ENCODE results near the gene CYP2E1.
"Not testable (repeated sequence)": the region's sequence is repeated elsewhere in the genome, so short reads cannot be mapped to it uniquely, and the experiment has no call there.

Gene CYP2E1

DNA sequence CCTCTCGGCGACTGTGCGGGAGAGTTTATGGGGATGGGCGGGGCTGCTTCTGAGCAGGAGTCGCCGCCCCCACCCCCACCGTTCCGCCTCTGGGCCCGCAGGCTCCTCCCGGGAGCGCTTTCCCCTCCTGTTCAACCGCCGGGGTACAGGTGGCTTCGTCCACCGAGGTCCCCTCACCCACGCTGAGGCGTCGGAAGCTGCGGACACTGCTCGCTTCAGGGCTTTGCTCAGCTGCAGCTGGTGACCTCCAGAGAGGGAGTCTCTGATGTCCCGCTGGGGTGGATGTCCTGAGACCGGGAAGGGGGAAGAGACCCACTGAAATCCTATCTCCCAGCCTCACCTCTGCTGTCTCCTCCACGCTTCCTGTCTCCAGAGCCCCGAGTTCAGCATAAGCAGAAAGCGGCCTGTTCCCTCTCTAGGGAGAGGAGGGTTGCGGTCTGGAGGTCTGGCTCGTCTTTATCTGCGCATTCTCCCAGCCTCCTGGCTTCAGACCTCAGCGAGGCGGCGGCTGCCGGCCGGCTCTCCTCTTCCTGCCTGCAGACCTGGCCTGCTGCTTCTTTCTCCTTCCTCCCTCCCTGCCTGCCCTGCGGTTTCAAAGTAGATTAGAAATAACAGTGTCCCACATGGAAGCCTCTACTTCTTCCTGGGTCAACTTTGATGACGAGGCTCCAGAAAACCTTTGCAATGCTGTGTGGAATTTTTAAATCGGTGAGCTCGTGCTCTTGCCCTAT is 1.8 kb downstream of the CYP2E1 start:
- no peak for DNase-seq

DNA sequence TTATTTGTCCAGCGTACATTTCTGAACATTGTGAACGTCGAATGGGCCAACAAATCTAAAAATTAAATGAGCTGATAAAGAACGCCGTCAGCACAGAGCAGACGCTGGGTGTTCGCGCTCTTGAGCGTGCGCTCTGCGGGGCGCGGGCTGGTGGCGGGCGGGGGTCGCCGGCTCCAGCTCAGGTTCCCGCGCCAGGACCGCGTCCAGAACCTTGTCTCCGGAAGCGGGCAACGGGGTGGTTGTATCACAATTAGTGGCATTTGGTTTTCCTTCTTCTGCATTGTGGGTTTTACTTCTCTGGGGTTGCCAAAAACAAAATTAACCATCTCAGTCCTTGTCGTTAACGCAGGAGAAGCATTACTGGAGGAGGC is 2.4 kb downstream of the CYP2E1 start:
- DNase-seq: no peak

DNA sequence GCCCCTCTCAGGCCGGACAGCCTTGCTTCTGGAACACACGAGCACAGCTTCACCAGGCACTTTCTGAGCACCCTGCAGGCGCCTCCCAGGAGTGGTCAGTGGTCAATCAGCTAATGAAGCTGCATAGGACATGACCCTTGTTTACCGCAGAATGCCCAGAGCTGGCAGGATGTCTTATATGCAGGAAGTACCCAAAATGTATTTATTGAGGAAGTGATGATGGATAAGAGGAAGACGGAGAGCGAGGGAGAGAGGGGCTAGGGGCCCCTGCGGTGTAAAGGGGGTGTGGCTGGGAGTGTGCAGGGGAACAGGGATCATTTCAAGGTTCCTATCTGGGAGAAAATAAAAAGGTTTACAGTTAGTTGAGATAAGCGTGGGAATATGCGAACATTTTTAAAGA is 3.3 kb downstream of the CYP2E1 start:
- DNase-seq: no peak

DNA sequence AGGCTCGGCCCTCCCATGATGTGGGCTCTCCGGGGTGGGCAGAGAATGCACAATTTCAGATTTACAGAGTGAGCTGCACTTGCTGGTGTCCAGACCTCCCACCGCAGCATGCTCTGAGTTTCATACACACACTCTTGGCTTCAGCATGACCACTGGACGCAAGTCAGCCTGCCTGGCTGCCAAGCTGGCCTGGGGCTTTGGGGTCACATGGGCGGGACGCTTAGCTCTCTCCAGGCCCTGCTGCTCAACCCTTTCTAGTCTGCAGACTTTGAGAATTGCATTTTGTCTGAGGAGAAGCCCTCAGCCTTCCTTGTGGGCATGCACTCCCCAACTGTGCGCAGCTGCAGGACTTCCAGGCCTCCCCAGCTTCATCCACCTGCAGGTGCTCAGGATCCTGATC is 5.7 kb downstream of the CYP2E1 start:
- no peak for DNase-seq

DNA sequence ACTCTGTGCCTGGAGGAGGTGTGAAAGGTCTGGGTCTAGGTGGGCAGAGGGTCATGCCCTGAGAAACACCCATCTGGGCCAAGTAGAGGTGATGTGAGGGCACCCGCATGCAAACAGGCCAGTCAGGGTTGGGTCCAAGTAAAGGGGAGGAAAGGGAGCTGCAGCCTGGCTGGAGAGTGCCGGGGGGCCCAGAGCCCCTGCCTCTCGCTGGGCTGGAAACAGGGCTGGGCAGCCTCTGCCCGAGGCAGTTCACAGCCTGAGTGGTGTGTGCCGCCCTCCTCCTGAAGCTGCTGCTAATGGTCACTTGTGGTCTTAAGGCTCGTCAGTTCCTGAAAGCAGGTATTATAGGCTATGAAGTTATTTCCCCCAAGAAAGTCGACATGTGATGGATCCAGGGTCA is 7.3 kb downstream of the CYP2E1 start:
- no peak for DNase-seq

DNA sequence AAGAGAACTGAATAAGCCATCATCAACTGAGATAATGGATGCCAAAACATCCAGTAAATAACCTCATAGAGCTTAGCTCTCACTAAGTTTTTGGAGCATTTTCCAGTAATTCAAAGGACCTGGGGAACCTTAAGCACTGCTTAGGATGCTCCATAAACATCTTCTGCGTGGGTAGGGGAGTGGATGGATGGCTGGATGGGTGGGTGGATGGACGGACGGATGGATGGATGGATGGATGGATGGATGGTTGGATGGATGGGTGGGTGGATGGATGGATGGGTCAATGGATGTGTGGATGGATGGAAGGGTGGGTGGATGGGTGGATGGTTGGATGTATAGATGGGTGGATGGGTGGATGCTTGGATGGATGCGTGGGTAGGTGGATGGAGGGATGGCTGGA is 9.0 kb downstream of the CYP2E1 start:
- no peak for DNase-seq

DNA sequence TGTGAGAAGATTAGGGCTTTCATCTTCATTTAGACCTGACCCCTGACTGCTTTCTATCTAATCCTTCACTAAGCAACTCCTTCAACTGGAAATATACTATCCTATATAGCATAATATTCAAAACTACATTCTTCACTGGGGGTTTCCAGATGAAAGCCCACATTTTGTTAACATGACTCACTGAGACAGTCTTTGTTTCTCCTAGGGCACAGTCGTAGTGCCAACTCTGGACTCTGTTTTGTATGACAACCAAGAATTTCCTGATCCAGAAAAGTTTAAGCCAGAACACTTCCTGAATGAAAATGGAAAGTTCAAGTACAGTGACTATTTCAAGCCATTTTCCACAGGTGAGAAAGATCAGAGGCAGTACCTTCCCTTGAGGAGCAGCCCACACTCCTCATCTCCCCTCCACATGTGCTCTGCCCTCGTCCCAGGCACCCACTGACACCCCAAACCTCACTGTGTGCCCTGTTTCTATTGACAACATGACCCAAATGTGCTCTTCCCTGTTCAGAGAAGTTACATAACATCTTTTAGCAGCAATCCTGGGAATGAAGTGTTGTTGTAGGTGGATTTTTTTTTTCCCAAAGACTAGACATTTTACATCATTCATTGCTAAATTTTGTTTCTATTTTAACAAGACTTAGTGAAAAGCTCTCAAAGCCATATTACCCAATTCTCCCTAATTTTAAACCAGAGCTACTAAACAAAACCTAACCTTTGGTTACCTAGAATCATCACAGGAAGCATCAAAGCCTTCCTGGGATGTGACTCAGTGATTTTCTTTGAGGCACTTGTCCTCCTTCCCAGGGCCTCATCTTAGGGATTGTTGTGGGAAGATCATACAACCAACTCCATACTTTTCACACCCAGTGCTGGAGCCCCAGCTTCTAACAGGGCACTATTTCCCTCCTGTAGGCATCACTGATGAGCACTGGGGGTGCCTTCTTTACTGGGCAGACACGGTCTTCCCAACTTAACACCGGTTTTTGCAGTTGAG is 10.7 kb downstream of the CYP2E1 start:
- DNase-seq: no peak

DNA sequence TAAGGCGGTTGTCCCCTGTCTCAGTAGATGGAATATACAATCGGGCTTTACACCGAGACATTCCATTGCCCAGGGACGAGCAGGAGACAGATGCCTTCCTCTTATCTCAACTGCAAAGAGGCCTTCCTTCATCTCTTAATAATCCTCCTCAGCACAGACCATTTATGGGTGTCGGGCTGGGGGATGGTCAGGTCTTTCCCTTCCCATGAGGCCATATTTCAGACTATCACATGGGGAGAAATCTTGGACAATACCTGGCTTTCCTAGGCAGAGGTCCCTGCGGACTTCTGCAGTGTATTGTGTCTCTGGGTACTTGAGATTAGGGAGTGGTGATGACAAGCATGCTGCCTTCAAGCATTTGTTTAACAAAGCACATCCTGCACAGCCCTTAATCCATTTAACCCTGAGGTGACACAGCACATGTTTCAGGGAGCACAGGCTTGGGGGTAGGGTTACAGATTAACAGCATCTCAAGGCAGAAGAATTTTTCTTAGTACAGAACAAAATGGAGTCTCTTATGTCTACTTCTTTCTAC is 14.3 kb downstream of the CYP2E1 start:
- DNase-seq: not testable (repeated sequence)

DNA sequence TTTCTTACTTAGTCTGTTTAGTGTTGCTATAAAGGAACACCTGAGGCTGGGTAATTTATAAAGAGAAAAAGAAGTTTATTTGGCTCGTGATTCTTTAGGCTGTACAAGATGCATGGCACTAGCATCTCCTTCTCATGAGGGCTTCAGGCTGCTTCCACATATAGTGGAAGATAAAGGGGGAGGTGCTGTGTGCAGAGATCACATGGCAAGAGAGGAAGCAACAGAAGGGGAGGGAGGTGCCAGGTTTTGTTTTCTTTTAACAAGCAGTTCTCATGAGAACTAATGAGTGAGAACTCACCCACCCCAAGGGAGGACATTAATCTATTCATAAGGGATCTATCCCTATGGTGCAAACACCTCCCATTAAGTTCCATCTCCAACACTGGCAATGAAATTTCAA is 17.3 kb downstream of the CYP2E1 start:
- no peak for DNase-seq

DNA sequence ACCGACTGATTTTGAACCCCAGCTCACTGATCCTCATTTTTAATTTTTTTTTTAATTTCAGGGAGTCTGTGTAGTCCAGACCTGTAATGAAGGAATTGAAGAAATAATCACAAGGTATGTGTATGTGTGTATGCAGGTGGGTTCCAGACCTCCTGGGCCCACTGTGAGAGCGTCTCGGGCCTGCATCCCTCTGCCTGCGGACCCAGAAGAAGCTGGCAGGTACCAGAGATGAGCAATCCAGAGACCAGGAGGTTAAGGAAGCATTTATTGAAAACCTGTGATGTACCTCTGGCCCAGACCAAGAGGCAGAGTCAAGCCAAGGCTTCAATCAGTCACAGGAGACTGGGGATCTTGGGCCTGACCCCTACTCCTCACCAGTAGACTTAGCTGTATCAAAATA is 27.4 kb downstream of the CYP2E1 start:
- DNase-seq: no peak

DNA sequence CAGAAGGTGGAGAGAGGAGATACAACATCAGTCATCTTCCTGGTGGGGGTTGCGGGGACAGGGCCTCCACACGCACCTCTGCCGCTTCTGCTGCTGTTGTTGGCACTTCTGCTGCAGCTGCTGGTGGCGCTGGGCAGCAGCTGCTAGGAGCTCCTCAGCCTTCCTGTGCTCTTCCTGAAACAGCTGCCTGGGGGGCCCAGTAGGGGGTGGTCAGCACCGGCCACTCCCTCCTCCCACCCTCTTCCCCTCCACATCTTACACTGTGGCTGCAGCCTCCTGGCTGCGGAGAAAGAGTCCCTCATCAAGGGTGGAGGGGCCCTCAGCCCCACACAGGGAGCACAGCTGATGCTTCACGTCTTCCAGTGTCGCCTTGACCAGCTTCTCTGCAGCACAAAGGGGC is 28.4 kb downstream of the CYP2E1 start:
- DNase-seq: no peak

DNA sequence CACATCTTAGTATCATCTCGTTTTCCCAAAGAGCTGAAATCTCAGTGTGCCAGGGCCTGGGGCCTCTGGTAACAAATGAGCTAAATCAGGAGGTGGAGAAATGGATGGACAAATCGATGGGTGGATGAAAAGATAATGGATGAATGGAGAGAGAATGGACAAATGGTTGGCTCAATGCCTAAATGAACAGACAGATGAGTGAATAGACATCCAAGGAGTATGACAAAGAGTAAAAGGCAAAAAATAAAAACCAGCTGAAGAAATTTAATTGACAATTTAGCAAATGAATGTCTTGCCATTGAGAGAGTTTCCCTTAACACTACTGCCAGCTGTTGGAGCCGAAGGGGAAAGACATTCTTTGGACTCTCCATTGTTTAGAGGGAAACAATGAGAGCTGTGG is 30.2 kb downstream of the CYP2E1 start:
- DNase-seq: no peak

DNA sequence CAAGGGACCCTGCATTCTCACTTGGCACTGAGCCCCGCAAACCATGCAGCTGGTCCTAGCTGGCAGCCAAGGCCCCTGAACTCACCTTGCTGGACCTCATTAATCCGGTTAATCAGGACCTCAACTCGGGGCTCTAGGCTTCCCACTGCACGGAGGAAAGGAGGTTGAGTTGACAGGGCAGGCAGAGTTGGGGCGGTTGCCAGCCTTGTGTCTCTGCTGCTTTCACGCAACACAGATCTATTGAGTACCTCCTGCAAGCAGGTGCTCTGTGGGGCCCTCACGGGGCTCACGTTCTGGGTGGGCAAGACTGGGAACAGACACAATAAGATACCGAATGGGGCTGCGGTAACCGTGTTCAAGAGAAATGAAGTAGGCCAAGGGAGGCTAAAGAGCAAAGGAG is 32.1 kb downstream of the CYP2E1 start:
- no peak for DNase-seq

DNA sequence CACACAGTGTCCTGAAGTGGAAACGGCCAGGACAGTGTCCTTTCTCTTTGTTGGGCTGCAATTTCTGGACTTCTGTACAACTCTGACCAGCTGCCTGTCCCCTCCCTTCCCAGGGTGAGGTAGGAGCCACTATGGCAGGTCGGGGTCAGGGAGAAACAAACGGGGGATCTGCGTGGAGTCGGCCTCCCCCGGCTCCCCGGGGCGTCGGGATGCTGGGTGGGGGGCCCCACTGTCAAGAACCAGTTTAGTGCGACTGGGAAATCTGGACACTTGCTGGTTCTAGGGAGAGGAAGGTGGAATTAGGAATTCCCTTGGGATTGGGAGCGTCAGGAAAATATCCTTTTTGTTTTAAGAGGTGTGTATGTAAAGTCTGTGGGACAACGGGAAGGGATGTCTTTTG is 37.7 kb downstream of the CYP2E1 start:
- no peak for DNase-seq

DNA sequence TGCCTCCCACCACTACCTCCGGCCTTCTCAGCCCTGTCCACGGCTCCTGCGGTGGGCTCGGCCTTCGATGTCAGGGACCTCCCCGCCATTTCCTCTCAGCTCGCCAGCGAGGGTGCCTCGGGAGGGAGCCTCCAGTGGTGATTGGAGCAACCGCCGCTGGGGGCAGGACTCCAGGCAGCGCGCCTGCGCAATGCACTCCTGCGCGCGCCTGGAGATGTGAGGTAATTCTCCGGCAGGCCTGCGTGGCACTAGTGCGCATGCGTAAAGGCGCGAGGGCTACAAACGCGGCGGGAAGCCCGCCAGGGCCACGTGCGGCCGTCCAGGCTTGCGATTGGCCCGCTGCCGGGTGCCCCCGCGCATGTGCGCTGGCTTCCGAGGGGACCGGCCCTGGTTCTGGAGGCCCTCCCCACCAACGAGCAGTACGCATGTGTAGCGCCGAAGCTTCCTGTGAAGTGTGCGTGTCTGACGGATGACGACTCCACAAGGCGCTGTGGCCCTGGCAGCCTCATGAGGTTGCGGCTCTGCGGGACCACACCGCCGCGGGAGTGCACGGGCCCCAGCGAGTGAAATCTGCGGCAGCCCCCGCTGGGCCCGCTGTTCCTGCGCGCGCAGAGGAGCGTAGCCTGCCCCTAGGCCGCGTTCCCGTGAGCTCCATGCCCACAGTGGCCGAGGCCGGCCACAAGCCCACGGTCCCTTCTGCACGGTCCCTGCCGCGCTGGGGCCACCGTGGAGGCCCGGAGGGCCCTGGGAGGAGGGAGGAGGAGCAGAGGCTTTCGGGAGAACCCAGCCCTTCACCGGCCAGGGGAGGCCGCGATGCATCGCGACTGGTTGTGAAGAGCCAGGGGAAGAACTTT is 38.5 kb downstream of the CYP2E1 start, which contains the start of gene SYCE1:
Gene SYCE1 (minus strand): TSS at position 143 of the 854 bp plus-strand sequence. CDS start 54 bp downstream, at position 89.
- DNase-seq: no peak

DNA sequence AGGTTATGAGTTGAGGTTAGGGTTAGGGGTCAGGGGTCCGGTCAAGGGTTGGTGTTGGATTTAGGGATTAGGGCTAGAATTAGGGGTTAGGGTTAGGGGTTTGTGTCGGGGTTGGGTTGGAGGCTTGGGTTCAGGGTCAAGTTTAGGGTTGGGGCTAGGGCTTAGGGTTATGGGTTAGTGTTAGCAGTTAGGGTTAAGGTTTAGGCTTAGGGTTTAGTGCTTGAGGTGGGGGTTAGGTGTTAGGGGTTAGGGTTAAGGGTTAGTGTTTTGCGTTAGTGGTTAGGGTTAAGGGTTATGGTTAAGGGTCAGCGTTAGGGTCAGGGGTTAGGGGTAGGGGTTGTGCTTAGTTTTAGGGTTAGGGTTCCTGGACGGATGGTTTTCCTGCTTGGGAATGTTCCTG is 40.0 kb downstream of the CYP2E1 start:
- DNase-seq: no peak

DNA sequence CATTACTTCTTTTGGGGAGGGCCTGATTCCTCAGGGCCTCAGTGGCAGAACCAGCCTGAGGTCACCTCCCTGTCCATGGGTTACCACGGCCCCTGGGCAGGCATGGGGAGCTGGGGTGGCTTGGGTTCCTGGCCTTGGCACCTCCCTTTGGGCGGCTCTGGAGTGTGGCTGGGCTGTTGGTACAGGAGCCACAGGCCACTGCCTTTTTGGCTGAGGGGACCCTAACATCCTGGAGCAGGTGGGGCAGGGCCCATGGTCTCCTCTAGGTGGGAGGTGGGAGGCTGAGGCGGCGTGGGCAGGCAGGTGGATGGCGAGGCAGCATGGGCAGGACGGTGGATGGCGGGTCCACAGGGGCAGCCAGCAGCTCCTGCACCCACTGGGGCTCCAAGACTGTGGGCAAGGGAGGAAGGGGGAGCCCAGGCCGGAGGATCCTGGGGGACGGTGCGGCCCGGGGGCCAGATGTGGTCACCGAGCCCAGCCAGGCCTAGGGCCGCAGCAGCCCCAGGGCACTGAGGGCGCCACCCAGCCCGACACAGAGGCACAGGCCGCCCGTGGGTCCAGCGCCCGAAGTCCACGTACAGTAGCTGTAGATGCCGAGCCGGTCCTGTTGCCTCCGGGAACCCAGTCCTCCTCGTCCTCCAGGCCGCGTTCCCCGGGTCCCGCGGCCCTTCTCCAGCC is 40.6 kb downstream of the CYP2E1 start:
- DNase-seq: no peak

DNA sequence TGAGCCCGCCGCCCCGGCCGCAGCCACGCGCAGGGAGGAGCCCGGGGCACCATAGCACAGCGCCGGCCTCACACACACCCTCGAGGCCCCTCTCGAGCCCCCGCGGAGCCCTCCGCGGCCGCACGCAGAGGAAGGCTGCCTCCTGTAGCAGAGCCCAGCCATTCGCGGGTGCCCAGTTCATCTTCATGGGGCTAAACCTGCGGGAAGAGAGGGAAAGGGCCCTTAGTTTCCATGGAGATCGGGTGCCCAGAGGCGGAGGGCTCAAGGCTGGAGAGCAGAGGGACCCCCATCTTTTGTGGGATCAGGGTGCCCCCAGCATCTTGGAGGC is 41.1 kb downstream of the CYP2E1 start:
- no peak for DNase-seq

DNA sequence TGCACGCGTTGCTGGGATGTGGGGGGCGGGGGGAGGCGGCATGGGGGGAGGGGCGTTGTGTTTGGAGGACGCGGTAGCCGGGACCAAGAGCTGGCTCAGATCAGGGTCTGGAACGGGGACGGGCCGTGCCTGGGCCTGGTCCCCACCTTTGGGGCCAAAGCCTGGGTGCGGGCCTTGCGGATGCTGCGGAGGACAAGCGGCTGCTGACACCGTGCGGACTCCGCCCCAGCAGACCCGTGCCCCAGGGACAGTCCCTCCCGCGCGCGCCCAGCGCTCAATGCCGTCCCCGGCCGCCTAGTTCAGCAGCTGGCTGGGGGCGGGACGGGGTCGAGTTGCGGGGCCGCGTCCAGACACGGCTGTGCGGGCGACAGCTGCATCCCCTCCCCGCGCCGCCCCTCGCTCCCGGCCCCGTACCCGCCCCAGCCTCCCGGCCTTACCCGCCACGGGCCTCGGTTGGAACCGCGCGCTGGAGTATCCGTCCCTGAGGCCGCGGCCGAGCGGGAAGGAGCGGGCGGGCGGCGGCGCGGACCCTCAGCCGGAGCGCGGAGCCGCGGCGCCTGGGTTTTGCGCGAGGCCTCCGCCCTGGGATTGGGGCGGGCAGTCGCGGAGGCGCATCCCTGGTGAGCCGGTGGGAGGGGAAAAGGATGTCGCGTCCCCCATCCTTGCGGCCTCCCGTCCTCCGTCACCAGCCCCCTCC is 41.8 kb downstream of the CYP2E1 start:
- DNase-seq: not testable (repeated sequence)

DNA sequence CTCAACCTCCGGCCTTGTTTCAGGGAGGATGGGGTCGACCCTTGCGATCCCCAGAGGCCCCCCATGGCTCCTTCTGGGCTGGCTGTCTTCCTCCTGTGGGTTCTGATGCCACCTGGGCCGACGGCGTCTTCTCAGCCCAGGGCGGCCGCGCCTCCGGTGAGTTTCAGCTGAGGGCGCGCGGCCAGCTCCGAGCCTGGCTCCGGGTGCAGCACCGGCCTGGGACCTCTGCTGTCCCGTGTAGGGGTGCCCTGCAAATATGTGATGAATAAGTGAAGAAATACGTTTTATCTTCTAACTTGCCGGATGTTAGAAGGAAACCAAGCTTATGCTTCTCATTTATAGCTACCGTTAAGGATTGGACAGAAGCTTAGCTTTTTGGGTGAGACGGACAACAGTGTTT is 42.6 kb downstream of the CYP2E1 start:
- not testable (repeated sequence) for DNase-seq

DNA sequence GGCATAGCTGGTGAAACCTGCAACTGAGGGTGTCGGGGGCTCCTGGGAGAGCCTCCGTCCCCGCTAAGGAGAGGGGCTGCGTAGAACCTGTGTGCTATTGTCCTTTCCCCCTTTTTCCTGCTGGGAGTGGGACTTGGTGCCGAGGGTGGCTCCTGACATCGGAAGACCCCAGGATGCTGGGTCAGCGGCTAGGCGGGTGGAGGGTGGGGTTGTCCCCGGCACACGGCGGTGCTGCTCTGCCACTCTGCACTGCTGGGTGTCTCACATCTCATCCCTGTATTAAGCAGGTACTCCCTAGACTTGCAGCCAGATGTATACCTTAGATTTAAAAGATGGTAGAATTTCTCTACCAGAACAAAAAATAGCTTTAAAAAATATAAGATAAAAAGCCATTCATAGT is 44.9 kb downstream of the CYP2E1 start:
- not testable (repeated sequence) for DNase-seq

DNA sequence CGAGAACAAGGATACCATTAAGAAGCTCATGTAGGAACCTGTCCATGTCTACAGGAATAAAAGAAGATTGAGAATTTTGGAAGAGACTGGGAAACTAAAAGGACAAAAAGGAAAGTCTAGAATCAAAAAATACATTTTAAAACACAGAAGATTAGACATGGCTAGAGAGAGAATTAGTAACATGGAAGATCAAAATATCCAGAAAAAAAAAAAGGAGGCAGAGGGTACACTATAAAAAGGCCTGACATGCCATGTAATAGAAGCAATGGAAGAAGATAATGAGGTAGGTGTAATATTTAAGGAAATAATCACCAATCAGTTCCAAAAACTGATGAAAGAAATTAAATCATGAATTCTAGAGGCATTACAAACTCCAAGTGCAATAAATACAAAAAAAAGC is 46.3 kb downstream of the CYP2E1 start:
- DNase-seq: not testable (repeated sequence)
